Endothelial cell of umbilical vein (primary cell): ENCODE measurements around the gene KRT31. TPM values are rescaled to one million over a fixed set of nuclear protein-coding genes. Genes with fewer than 3 reads are reported as not detected.

Source experiments
- BruUV-seq: library from RNA; stranded (reverse); fragments of 400-500 nt; replicated peaks from 2 replicates; lab custom pipeline; 2021; lab: Mats Ljungman, UMichigan
- CTCF ChIA-PET: fragments of 300-600, 350-600 bp; sonication (Branson Sonifier 250); formaldehyde crosslinking; loops from one replicate; lab custom pipeline; 2021; ENCODE audit warnings: antibody characterized with exemption, inconsistent platforms; lab: Charles Lee
- POLR2A ChIA-PET: fragments of 300-600, 350-600 bp; sonication (Branson Sonifier 250); formaldehyde crosslinking; loops from one replicate; lab custom pipeline; 2021; ENCODE audit warnings: antibody characterized with exemption, inconsistent platforms; lab: Charles Lee
- DNase-seq: peaks from one replicate; pipeline ENCODE4 v3.0.0-alpha.2; 2011; ENCODE audit warnings: low read depth, low spot score
- FAIRE-seq: peaks from 2 replicates; lab custom pipeline; 2011; peaks lifted over from hg19 to GRCh38; lab: Jason Lieb, UNC
- H2AFZ ChIP-seq: 2 replicates; pipeline ENCODE4 v1.6.0; 2012; ENCODE audit warnings: low read depth, low read length, control low read depth, inconsistent platforms
- H3K27ac ChIP-seq: 2 replicates; pipeline ENCODE4 v1.5.1; 2011; ENCODE audit warnings: low read depth, mild to moderate bottlenecking, control low read depth, low read length, moderate library complexity; ENCODE audit not compliant: insufficient read depth
- H3K27me3 ChIP-seq, 2 experiments: 2 replicates each; pipeline versions ENCODE4 v1.6.0 to v1.6.1; 2011; ENCODE audit warnings: low read length in 2 of 2, mixed read lengths in 1 of 2; ENCODE audit not compliant: control insufficient read depth in 2 of 2, insufficient read depth in 2 of 2
- H3K36me3 ChIP-seq, 2 experiments: 2 replicates in 1 of 2; 3 replicates in 1 of 2; pipeline ENCODE4 v1.5.1; 2011; ENCODE audit warnings: low read length in 2 of 2, mild to moderate bottlenecking in 1 of 2, moderate library complexity in 1 of 2; ENCODE audit not compliant: control insufficient read depth in 2 of 2, insufficient read depth in 2 of 2; ENCODE audit errors: extremely low read depth in 1 of 2
- H3K4me1 ChIP-seq: 3 replicates; pipeline ENCODE4 v1.5.1; 2011; ENCODE audit warnings: mild to moderate bottlenecking, low read length; ENCODE audit not compliant: control insufficient read depth, insufficient read depth; ENCODE audit errors: extremely low read depth
- H3K4me2 ChIP-seq: 2 replicates; pipeline ENCODE4 v1.6.1; 2011; ENCODE audit warnings: low read length, control low read depth, mixed read lengths; ENCODE audit not compliant: insufficient read depth
- H3K4me3 ChIP-seq, 3 experiments: fragments of 200-600 bp in 1 of 3; sonication (generic), shearing (Covaris generic) in 1 of 3; replicated peaks in 1 of 3; 2 replicates each; pipeline ENCODE4 v1.5.1; 2011 to 2016; ENCODE audit warnings: control low read depth in 3 of 3, low read length in 3 of 3, mild to moderate bottlenecking in 2 of 3, inconsistent platforms in 1 of 3, low read depth in 1 of 3, moderate library complexity in 1 of 3; ENCODE audit not compliant: insufficient read depth in 1 of 3
- H3K79me2 ChIP-seq: 2 replicates; pipeline ENCODE4 v1.6.0; 2012; ENCODE audit warnings: low read length, inconsistent platforms; ENCODE audit not compliant: control insufficient read depth, insufficient read depth
- H3K9ac ChIP-seq: replicated peaks from 2 replicates; pipeline ENCODE3; 2011; ENCODE audit warnings: low read length, control low read depth; ENCODE audit not compliant: insufficient read depth; ENCODE audit errors: extremely low read depth
- H3K9me1 ChIP-seq: replicated peaks from 3 replicates; pipeline ENCODE4 v1.6.0; 2011; ENCODE audit warnings: mild to moderate bottlenecking, low read length; ENCODE audit not compliant: control insufficient read depth, insufficient read depth; ENCODE audit errors: extremely low read depth
- H3K9me3 ChIP-seq: replicated peaks from 2 replicates; pipeline ENCODE4 v1.5.1; 2012; ENCODE audit warnings: low read length, inconsistent platforms; ENCODE audit not compliant: control insufficient read depth, insufficient read depth
- H4K20me1 ChIP-seq: replicated peaks from 2 replicates; pipeline ENCODE3; 2011; ENCODE audit warnings: mild to moderate bottlenecking, low read length; ENCODE audit not compliant: control insufficient read depth, insufficient read depth; ENCODE audit errors: extremely low read depth
- EZH2 ChIP-seq: IDR thresholded peaks from 2 replicates; pipeline ENCODE4 v1.6.1; 2012; ENCODE audit warnings: borderline replicate concordance, low read depth, mild to moderate bottlenecking, moderate library complexity, low read length, inconsistent platforms; ENCODE audit not compliant: severe bottlenecking
- FOS ChIP-seq: IDR thresholded peaks from 2 replicates; pipeline ENCODE4 v1.6.1; 2011; ENCODE audit warnings: mild to moderate bottlenecking, low read length, moderate library complexity, borderline replicate concordance; ENCODE audit not compliant: insufficient read depth
- GATA2 ChIP-seq: IDR thresholded peaks from 2 replicates; pipeline ENCODE4 v1.7.0; 2011; ENCODE audit warnings: low read depth, mild to moderate bottlenecking, moderate library complexity, mixed read lengths, low read length; ENCODE audit not compliant: insufficient read length, insufficient read depth
- JUN ChIP-seq: IDR thresholded peaks from 2 replicates; pipeline ENCODE4 v1.6.1; 2011; ENCODE audit warnings: borderline replicate concordance, low read depth; ENCODE audit not compliant: insufficient read length, insufficient read depth
- MYC ChIP-seq: IDR thresholded peaks from one replicate; pipeline ENCODE4 v1.6.1; 2011; ENCODE audit warnings: mild to moderate bottlenecking, low read depth, low read length
- POLR2A ChIP-seq: IDR thresholded peaks from 2 replicates; pipeline ENCODE4 v1.6.1; 2012; ENCODE audit warnings: low read depth, mild to moderate bottlenecking, control low read depth, low read length
- POLR2AphosphoS5 ChIP-seq: IDR thresholded peaks from 2 replicates; pipeline ENCODE4 v1.6.1; 2012; ENCODE audit warnings: low read depth, mild to moderate bottlenecking, control low read depth, low read length, moderate library complexity; ENCODE audit not compliant: insufficient read depth
- dilution Hi-C: fragments of 300-500 bp; cut with MboI; formaldehyde crosslinking; loops from one replicate; pipeline ENCODE4 v1.15.0; 2019; ENCODE audit warnings: low sequenced_read_pairs; ENCODE audit not compliant: extremely low pct_ligation_motif_present
- intact Hi-C: fragments of 100-400 bp; cut with micrococcal nuclease; formaldehyde crosslinking; loops from one replicate; pipeline ENCODE4 v1.10.0; 2022
- polyA plus RNA-seq, 4 experiments: library from polyadenylated mRNA; depleted of rRNA in 3 of 4; stranded (reverse) in 3 of 4; unstranded in 1 of 4; fragments of >200 nt; gene quantifications; 2 replicates each; pipeline versions ENCODE4 v1.2.1 to v1.2.3, GENCODE V29; 2011 to 2012; ENCODE audit warnings: missing spikeins in 1 of 4
- total RNA-seq: library from RNA; stranded (reverse); gene quantifications from 2 replicates; pipeline ENCODE4 v1.2.3, GENCODE V29; 2021
- TF ChIP-seq, protein P1 (sequence below), 2 donors: IDR thresholded peaks; 1 replicate in 1 of 2; 2 replicates in 1 of 2; pipeline ENCODE4 v1.5.1; 2011; ENCODE audit warnings: low read length in 2 of 2, mild to moderate bottlenecking in 2 of 2, moderate library complexity in 2 of 2, control low read depth in 1 of 2, inconsistent platforms in 1 of 2, low read depth in 1 of 2; ENCODE audit not compliant: insufficient read depth in 1 of 2; ENCODE audit errors: extremely low read depth in 1 of 2
- TF ChIP-seq, protein P2 (sequence below): IDR thresholded peaks from 2 replicates; pipeline ENCODE4 v1.6.1; 2011; ENCODE audit not compliant: insufficient read depth, insufficient read length

KRT31 gene
- total and polyA plus RNA-seq, 2 donors (not counting 3 experiments of a cell fraction or from before 2014, with no cell fraction given) = not detected

DNA sequence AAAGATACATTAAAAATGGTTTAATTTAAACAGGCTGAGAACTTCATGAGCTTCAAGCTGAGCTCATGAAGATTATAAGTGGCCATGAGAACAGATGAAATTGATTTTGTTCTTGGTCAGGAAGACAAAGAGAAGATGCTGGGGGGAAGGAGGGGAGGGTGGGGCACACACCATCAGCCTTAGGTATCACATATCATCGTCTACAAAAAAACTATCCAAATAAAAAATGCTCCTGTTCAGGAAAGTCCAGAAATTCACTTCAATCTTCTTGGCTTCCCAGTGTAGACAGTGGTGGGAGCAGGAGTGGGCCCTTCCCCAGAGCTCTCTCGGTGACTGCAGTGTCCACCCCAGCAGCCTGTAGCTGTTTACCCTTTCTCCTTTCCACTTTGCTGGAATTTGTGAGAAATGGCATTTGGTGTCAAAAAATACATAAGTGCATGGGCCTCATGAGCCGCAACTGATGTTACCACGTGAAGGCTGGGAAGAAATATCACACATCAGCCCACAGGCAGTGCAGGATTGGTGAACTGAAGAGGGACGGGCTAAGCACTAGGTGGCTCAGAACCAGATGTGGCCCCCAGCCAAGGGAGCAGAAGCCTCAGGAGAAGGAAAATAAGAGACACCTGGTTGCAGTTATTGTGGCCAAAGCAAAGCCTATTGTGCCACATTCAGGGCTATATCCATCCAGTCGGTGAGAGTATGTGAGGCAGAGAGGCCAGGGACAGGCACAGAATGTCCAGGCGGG is 20.9 kb upstream of the KRT31 start:
- no peak overlapping the region for H3K4me3 ChIP-seq
- H3K36me3 ChIP-seq = no peaks in the 10 kb centered on the region
- dilution Hi-C loops (no loop called here), intact Hi-C loops (no loop called here)
- H3K27ac ChIP-seq = no peak overlapping the region
- no TSS peak for BruUV-seq
- DNase-seq (no peak), FAIRE-seq (no peak)
- no peaks in the 10 kb centered on the region for H3K79me2 ChIP-seq
- ChIA-PET POLR2A (no interaction called here), CTCF (interaction anchor here (0.7 to 1.8 kb wide), 5 partner anchors 8 to 245 kb away, joined by 3 to 7 read pairs (median 3); no protein-coding TSS in a partner anchor)
- H3K4me2 ChIP-seq = no peak overlapping the region
- H3K9me3 ChIP-seq = no peaks in the 10 kb centered on the region
- H2AFZ ChIP-seq = no peak overlapping the region
- H4K20me1 ChIP-seq = no peaks in the 10 kb centered on the region
- H3K9ac ChIP-seq = no peak overlapping the region
- no peak for TF ChIP-seq EZH2
- TF ChIP-seq GATA2 = no peak
- TF ChIP-seq, protein P1, sequence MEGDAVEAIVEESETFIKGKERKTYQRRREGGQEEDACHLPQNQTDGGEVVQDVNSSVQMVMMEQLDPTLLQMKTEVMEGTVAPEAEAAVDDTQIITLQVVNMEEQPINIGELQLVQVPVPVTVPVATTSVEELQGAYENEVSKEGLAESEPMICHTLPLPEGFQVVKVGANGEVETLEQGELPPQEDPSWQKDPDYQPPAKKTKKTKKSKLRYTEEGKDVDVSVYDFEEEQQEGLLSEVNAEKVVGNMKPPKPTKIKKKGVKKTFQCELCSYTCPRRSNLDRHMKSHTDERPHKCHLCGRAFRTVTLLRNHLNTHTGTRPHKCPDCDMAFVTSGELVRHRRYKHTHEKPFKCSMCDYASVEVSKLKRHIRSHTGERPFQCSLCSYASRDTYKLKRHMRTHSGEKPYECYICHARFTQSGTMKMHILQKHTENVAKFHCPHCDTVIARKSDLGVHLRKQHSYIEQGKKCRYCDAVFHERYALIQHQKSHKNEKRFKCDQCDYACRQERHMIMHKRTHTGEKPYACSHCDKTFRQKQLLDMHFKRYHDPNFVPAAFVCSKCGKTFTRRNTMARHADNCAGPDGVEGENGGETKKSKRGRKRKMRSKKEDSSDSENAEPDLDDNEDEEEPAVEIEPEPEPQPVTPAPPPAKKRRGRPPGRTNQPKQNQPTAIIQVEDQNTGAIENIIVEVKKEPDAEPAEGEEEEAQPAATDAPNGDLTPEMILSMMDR (IDR thresholded peaks at IDR 0.05; ENCODE audit: extremely low read depth in 1 of 2, insufficient read depth in 1 of 2, low read depth in 1 of 2, low read length in 2 of 2) = no peak
- no peak for TF ChIP-seq FOS
- TF ChIP-seq, protein P2, sequence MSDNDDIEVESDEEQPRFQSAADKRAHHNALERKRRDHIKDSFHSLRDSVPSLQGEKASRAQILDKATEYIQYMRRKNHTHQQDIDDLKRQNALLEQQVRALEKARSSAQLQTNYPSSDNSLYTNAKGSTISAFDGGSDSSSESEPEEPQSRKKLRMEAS = no peak
- no peak for TF ChIP-seq POLR2A
- no peak for TF ChIP-seq MYC
- TF ChIP-seq JUN = no peak
- no peak for TF ChIP-seq POLR2AphosphoS5
- no peaks in the 10 kb centered on the region for H3K4me1 ChIP-seq
- H3K27me3 ChIP-seq = peaks cover 0 to 4% of the 10 kb centered on the region in 2 experiments
- no peaks in the 10 kb centered on the region for H3K9me1 ChIP-seq
